Natural killer cell (primary cell): ENCODE data around the gene TMEM183A. TPM values are rescaled to one million over a fixed set of nuclear protein-coding genes. Genes with fewer than 3 reads are reported as not detected.

Source experiments
- ATAC-seq, 3 donors: fragments of 150-1000 bp in 2 of 3; fragments of 200-7000 bp in 1 of 3; cut with Tn5 transposase; 1 replicate in 1 of 3; 2 replicates in 2 of 3; pipeline ENCODE4 v1.10.0; 2021; ENCODE audit warnings: mild to moderate bottlenecking in 2 of 3, moderate library complexity in 2 of 3
- DNase-seq, 2 donors: peaks; one replicate each; pipeline versions ENCODE4 v3.0.0 to v3.0.0-alpha.2; 2013 to 2021; ENCODE audit warnings: mixed read lengths in 1 of 2
- H3K27ac ChIP-seq: one replicate; pipeline ENCODE4 v1.5.1; 2013; ENCODE audit warnings: mild to moderate bottlenecking, low read length
- H3K27me3 ChIP-seq: one replicate; pipeline ENCODE4 v1.6.1; 2013; ENCODE audit warnings: low read length; ENCODE audit not compliant: control insufficient read depth, insufficient read depth
- H3K36me3 ChIP-seq: one replicate; pipeline ENCODE4 v1.6.1; 2013; ENCODE audit warnings: low read length; ENCODE audit not compliant: control insufficient read depth, insufficient read depth
- H3K4me1 ChIP-seq: one replicate; pipeline ENCODE4 v1.6.1; 2013; ENCODE audit warnings: low read length; ENCODE audit not compliant: control insufficient read depth, insufficient read depth
- H3K4me3 ChIP-seq: one replicate; pipeline ENCODE4 v1.5.1; 2013; ENCODE audit warnings: low read length
- H3K9me3 ChIP-seq: one replicate; pipeline ENCODE4 v1.6.1; 2013; ENCODE audit warnings: low read length; ENCODE audit not compliant: control insufficient read depth, insufficient read depth
- H3K27ac Mint-ChIP-seq, 2 donors: one replicate each; pipeline ENCODE4 v1.8.0; 2022; ENCODE audit warnings: mild to moderate bottlenecking in 2 of 2, mixed read lengths in 2 of 2, moderate library complexity in 1 of 2
- H3K27me3 Mint-ChIP-seq, 2 donors: one replicate each; pipeline ENCODE4 v1.8.0; 2022; ENCODE audit warnings: low read depth in 2 of 2, mixed read lengths in 2 of 2
- H3K36me3 Mint-ChIP-seq: one replicate; pipeline ENCODE4 v1.8.0; 2022; ENCODE audit warnings: mixed read lengths
- H3K4me1 Mint-ChIP-seq, 2 donors: one replicate each; pipeline ENCODE4 v1.8.0; 2022; ENCODE audit warnings: mixed read lengths in 2 of 2
- H3K4me3 Mint-ChIP-seq: one replicate; pipeline ENCODE4 v1.8.0; 2022; ENCODE audit warnings: mild to moderate bottlenecking, moderate library complexity, mixed read lengths
- H3K9me3 Mint-ChIP-seq, 2 donors: one replicate each; pipeline ENCODE4 v1.8.0; 2022; ENCODE audit warnings: mixed read lengths in 2 of 2
- CTCF ChIP-seq: fragments of 200-600 bp; IDR thresholded peaks from one replicate; pipeline ENCODE4 v1.8.0; 2022; ENCODE audit warnings: antibody characterized with exemption
- WGBS: methylation state at CpG from one replicate; pipeline ENCODE4 v1.1.7; 2013; ENCODE audit warnings: missing lambda C conversion rate; ENCODE audit not compliant: insufficient coverage; 5-methylcytosine and 5-hydroxymethylcytosine counted together
- intact Hi-C: fragments of 100-400 bp; cut with micrococcal nuclease; formaldehyde crosslinking; loops from one replicate; pipeline ENCODE4 v1.14.2; 2022
- total RNA-seq, 4 donors: library from RNA; stranded (reverse); fragments of 120-200 nt in 1 of 4; gene quantifications; one replicate each; pipeline versions ENCODE4 v1.2.3 to v1.2.4, GENCODE V29; 2013 to 2022

The TMEM183A gene
- total RNA-seq, 3 donors from 2014 or later (not counting 1 experiment from before 2014, with no cell fraction given), result 127 to 147 (median 143) TPM

- Histone ChIP-seq H3K4me3 (no peak overlapping the region), H3K27me3 (no peaks in the 10 kb centered on the region), H3K27ac (no peak overlapping the region), H3K9me3 (no peaks in the 10 kb centered on the region), H3K4me1 (peaks cover 5% of the 10 kb centered on the region), H3K36me3 (no peaks in the 10 kb centered on the region)
- peaks cover 5% of the 10 kb centered on the region in 2 donors for H3K4me1 Mint-ChIP-seq
- H3K9me3 Mint-ChIP-seq, result no peaks in the 10 kb centered on the region
- WGBS, result 49% methylated on average over 3 of the region's 3 CpGs
- H3K36me3 Mint-ChIP-seq, result no peaks in the 10 kb centered on the region
- no peak for DNase-seq
- TF ChIP-seq CTCF, result no peak
- no peak overlapping the region for H3K27ac Mint-ChIP-seq
- peaks cover 35 to 65% of the 10 kb centered on the region in 2 donors for H3K27me3 Mint-ChIP-seq
- no peak overlapping the region for H3K4me3 Mint-ChIP-seq
- intact Hi-C loops, result loop anchor here (5.0 kb wide), 1 partner anchor 107 kb away; the partner anchor contains the start of gene RABIF
- no peak for ATAC-seq
These were observed 12.4 kb upstream of the TMEM183A start for GRCh38 chr1:202994756-202995155.

GRCh38 chr1:202998836-202999750 lies 8.1 kb upstream of the TMEM183A start:
- H3K9me3 ChIP-seq, result no peaks in the 10 kb centered on the region
- DNase-seq, result peak; percentile 30 to 84
- no peak overlapping the region for H3K4me3 Mint-ChIP-seq
- H3K4me1 ChIP-seq, result peaks cover 4% of the 10 kb centered on the region
- no peak overlapping the region for H3K27ac Mint-ChIP-seq
- H3K27me3 Mint-ChIP-seq, result peaks cover 25 to 42% of the 10 kb centered on the region in 2 donors
- peak; percentile 66 to 69 (median 67) for ATAC-seq
- no peak overlapping the region for H3K4me3 ChIP-seq
- H3K36me3 ChIP-seq, result no peaks in the 10 kb centered on the region
- WGBS, result 35% methylated on average over 14 of the region's 14 CpGs
- H3K4me1 Mint-ChIP-seq, result peaks cover 5% of the 10 kb centered on the region in 2 donors
- no peaks in the 10 kb centered on the region for H3K27me3 ChIP-seq
- no peak overlapping the region for H3K27ac ChIP-seq
- peak; percentile 93 for TF ChIP-seq CTCF
- H3K9me3 Mint-ChIP-seq, result no peaks in the 10 kb centered on the region
- H3K36me3 Mint-ChIP-seq, result no peaks in the 10 kb centered on the region
- intact Hi-C loops, result loop anchor here (1.0 to 5.0 kb wide), 3 partner anchors 73 to 249 kb away; partner anchors contain the start of gene RABIF

- intact Hi-C loops, result no loop called here
- 100% methylated on average over 2 of the region's 3 CpGs for WGBS
- Histone ChIP-seq H3K27ac (no peak overlapping the region), H3K36me3 (no peaks in the 10 kb centered on the region), H3K27me3 (no peaks in the 10 kb centered on the region), H3K9me3 (no peaks in the 10 kb centered on the region), H3K4me1 (peaks cover 4% of the 10 kb centered on the region), H3K4me3 (no peak overlapping the region)
- Mint-ChIP-seq H3K4me1 (peaks cover 5% of the 10 kb centered on the region in 2 donors), H3K4me3 (no peak overlapping the region), H3K27me3 (peaks cover 17 to 29% of the 10 kb centered on the region in 2 donors), H3K36me3 (no peaks in the 10 kb centered on the region), H3K9me3 (no peaks in the 10 kb centered on the region), H3K27ac (no peak overlapping the region)
- DNase-seq, result no peak
- no peak for TF ChIP-seq CTCF
- ATAC-seq, result no peak
These were observed 6.8 kb upstream of the TMEM183A start for GRCh38 chr1:203000217-203000944.
